ENCODE results near the gene RNPEPL1.
A peak's percentile ranks its signal among the peaks of the same experiment; 100 is the strongest.
"Not testable (repeated sequence)": the region's sequence is repeated elsewhere in the genome, so short reads cannot be mapped to it uniquely, and the experiment has no call there.

Gene RNPEPL1

GRCh38 chr2:240605867-240606743 is 37.8 kb downstream of the RNPEPL1 start:
- DNase-seq, result no peak

- DNase-seq, result peak; percentile 53
These were observed 43.4 kb downstream of the RNPEPL1 start for GRCh38 chr2:240611601-240612210.

- no peak for DNase-seq
These were observed 45.5 kb downstream of the RNPEPL1 start for GRCh38 chr2:240613781-240614180.

- no peak for DNase-seq
These were observed 46.1 kb downstream of the RNPEPL1 start for GRCh38 chr2:240614391-240614790.

GRCh38 chr2:240615396-240615795 is 47.1 kb downstream of the RNPEPL1 start:
- DNase-seq, result peak; percentile 72

- DNase-seq, result peak; percentile 75
These were observed 47.7 kb downstream of the RNPEPL1 start for GRCh38 chr2:240615820-240616547.

GRCh38 chr2:240616860-240617666 is 48.8 kb downstream of the RNPEPL1 start:
- not testable (repeated sequence) for DNase-seq

GRCh38 chr2:240618776-240619175 is 50.5 kb downstream of the RNPEPL1 start:
- DNase-seq, result no peak

GRCh38 chr2:240619506-240620148 is 51.3 kb downstream of the RNPEPL1 start:
- no peak for DNase-seq

GRCh38 chr2:240620149-240620731 is 52.0 kb downstream of the RNPEPL1 start:
- DNase-seq, result no peak

GRCh38 chr2:240620859-240621258 is 52.6 kb downstream of the RNPEPL1 start:
- no peak for DNase-seq

- no peak for DNase-seq
These were observed 53.8 kb downstream of the RNPEPL1 start for GRCh38 chr2:240622060-240622411.

- DNase-seq, result peak; percentile 89
These were observed 54.4 kb downstream of the RNPEPL1 start for GRCh38 chr2:240622531-240623235.

- DNase-seq, result no peak
These were observed 55.3 kb downstream of the RNPEPL1 start for GRCh38 chr2:240623531-240624010.

GRCh38 chr2:240624011-240624949 is 56.0 kb downstream of the RNPEPL1 start:
- no peak for DNase-seq

GRCh38 chr2:240624950-240625621 is 56.8 kb downstream of the RNPEPL1 start, which contains the start of gene GPR35:
TSS of gene GPR35 (plus strand) at chr2:240625480. CDS start at chr2:240629953, 4,473 bp downstream.
- peak; percentile 91 for DNase-seq

- DNase-seq, result peak; percentile 59
These were observed 58.4 kb downstream of the RNPEPL1 start for GRCh38 chr2:240626531-240627300.

Measured in hematopoietic multipotent progenitor cell treated with erythropoietin and hydrocortisone succinate and interleukin-3 and kit ligand, for 6 days (in vitro differentiated cells).